ENCODE measurements around the gene OSTN. TPM values are rescaled to one million over a fixed set of nuclear protein-coding genes. Genes with fewer than 3 reads are reported as not detected.

The OSTN gene
- polyA plus RNA-seq, 2 of the 4 experiments (the other 2 are of a cell fraction), result not detected

DNA sequence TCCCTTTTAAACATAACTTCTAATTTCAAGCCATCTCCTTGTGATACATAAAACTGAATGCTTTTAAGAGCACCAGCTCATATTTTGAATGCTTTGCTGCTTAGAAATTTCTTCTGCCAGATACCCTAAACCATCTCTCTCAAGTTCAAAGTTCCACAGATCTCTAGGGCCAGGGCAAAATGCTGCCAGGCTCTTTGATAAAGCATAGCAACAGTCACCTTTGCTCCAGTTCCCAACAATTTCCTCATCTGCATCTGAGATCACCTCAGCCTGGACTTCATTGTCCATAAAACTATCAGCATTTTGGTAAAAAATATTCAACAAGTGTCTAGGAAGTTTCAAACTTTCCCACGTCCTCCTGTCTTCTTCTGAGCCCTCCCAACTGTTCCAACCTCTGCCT lies 17.5 kb downstream of the OSTN start:
- Histone ChIP-seq H3K27ac (no peak overlapping the region), H3K9me3 (no peaks in the 10 kb centered on the region), H3K4me1 (no peaks in the 10 kb centered on the region), H3K4me2 (no peak overlapping the region), H3K4me3 (no peak overlapping the region)
- ChIA-PET CTCF (no interaction called here), POLR2A (no interaction called here)
- ATAC-seq (no peak), FAIRE-seq (no peak), DNase-seq (ENCODE audit: low read depth in 1 of 2, low spot score in 1 of 2) (no peak)
- 5% methylated on average over 1 of the region's 1 CpG for WGBS (ENCODE audit: missing lambda C conversion rate)
- no peak for TF ChIP-seq RFX5 (IDR thresholded peaks at IDR 0.05)
- no peak for TF ChIP-seq CEBPB (IDR thresholded peaks at IDR 0.05)
- no peak for TF ChIP-seq NR3C1 (IDR thresholded peaks at IDR 0.05)
- no peak for TF ChIP-seq HEYL (CRISPR knock-in tag; IDR thresholded peaks at IDR 0.05)
- no peak for TF ChIP-seq TP53 (CRISPR knock-in tag; IDR thresholded peaks at IDR 0.05)
- no peak for TF ChIP-seq SMC3 (IDR thresholded peaks at IDR 0.05)
- TF ChIP-seq JUNB (IDR thresholded peaks at IDR 0.05), result no peak
- TF ChIP-seq BHLHE40 (IDR thresholded peaks at IDR 0.05; ENCODE audit: low read depth, low read length), result no peak
- no peak for TF ChIP-seq HDAC2 (IDR thresholded peaks at IDR 0.05)
- no peak for TF ChIP-seq RARB (CRISPR knock-in tag; IDR thresholded peaks at IDR 0.05)
- no peak for TF ChIP-seq JUN (IDR thresholded peaks at IDR 0.05)
- no peak for TF ChIP-seq NFE2L2 (conservative IDR thresholded peaks at IDR 0.05; ENCODE audit: low read length)

DNA sequence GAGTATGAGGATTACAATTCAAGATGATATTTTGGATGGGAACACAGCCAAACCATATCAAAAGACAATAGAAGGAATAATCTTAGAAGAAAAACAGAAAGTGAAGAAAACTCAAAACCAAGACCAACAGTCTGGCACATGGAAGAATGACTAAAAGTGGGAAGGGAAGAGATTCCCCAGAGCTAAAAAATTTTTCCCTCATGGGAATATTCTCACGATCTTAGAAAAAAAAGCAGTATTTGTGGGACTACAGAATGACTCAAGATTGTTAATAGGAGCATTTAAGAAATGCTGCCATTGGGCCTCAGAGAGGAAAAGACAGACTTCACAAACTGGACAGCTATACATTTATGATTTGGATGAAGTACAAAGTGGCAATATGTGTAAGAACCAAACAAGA lies 18.3 kb downstream of the OSTN start:
- 6% methylated on average over 1 of the region's 1 CpG for WGBS (ENCODE audit: missing lambda C conversion rate)
- ChIA-PET CTCF (no interaction called here), POLR2A (no interaction called here)
- ATAC-seq (no peak), FAIRE-seq (no peak), DNase-seq (ENCODE audit: low read depth in 1 of 2, low spot score in 1 of 2) (no peak)
- Histone ChIP-seq H3K27ac (no peak overlapping the region), H3K4me1 (no peaks in the 10 kb centered on the region), H3K4me2 (no peak overlapping the region), H3K4me3 (no peak overlapping the region), H3K9me3 (no peaks in the 10 kb centered on the region)
- TF ChIP-seq TP53 (CRISPR knock-in tag; IDR thresholded peaks at IDR 0.05), result no peak
- TF ChIP-seq MYC (IDR thresholded peaks at IDR 0.05; ENCODE audit: borderline replicate concordance, low read length), result no peak
- no peak for TF ChIP-seq EHF (CRISPR knock-in tag; IDR thresholded peaks at IDR 0.05)
- no peak for TF ChIP-seq KDM1A (IDR thresholded peaks at IDR 0.05; ENCODE audit: low read depth)
- no peak for TF ChIP-seq NR3C1 (IDR thresholded peaks at IDR 0.05)
- TF ChIP-seq SMC3 (IDR thresholded peaks at IDR 0.05), result no peak
- no peak for TF ChIP-seq SREBF2 (IDR thresholded peaks at IDR 0.05)
- TF ChIP-seq CBX8 (IDR thresholded peaks at IDR 0.05), result no peak

DNA sequence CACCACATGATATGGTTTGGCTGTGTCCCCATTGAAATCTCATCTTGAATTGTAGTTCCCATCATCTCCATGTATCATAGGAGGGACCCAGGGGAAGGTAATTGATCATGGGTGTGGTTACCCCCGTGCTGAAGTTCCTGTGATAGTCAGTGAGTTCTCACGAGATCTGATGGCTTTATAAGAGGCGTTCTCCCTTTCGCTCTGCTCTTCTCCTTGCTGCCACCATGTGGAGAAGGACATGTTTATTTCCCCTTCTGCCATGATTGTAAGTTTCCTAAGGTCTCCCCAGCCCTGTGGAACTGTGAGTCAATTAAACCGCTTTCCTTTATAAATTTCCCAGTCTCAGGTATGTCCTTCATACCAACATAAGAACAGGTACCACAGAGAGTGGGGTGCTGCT lies 21.9 kb downstream of the OSTN start:
- FAIRE-seq, result no peak
- no peak overlapping the region for H3K4me2 ChIP-seq
- WGBS (ENCODE audit: missing lambda C conversion rate), result 58% methylated on average over 5 of the region's 5 CpGs
- H3K27ac ChIP-seq, result no peak overlapping the region
- ChIA-PET POLR2A (no interaction called here), CTCF (no interaction called here)
- H3K9me3 ChIP-seq, result no peaks in the 10 kb centered on the region
- H3K4me1 ChIP-seq, result no peaks in the 10 kb centered on the region
- TF ChIP-seq RAD21 (conservative IDR thresholded peaks at IDR 0.05 in 1 of 2, IDR thresholded peaks at IDR 0.05 in 1 of 2), result peak in 1 of 2 experiments; percentile 10; a peak in 1 of 5 replicates
- TF ChIP-seq, protein P1, sequence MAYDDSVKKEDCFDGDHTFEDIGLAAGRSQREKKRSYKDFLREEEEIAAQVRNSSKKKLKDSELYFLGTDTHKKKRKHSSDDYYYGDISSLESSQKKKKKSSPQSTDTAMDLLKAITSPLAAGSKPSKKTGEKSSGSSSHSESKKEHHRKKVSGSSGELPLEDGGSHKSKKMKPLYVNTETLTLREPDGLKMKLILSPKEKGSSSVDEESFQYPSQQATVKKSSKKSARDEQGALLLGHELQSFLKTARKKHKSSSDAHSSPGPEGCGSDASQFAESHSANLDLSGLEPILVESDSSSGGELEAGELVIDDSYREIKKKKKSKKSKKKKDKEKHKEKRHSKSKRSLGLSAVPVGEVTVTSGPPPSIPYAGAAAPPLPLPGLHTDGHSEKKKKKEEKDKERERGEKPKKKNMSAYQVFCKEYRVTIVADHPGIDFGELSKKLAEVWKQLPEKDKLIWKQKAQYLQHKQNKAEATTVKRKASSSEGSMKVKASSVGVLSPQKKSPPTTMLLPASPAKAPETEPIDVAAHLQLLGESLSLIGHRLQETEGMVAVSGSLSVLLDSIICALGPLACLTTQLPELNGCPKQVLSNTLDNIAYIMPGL (CRISPR knock-in tag; IDR thresholded peaks at IDR 0.05; ENCODE audit: borderline replicate concordance), result no peak
- ATAC-seq, result no peak
- DNase-seq (ENCODE audit: low read depth in 1 of 2, low spot score in 1 of 2), result peak in 1 of 2 experiments; percentile 6
- H3K4me3 ChIP-seq, result no peak overlapping the region

DNA sequence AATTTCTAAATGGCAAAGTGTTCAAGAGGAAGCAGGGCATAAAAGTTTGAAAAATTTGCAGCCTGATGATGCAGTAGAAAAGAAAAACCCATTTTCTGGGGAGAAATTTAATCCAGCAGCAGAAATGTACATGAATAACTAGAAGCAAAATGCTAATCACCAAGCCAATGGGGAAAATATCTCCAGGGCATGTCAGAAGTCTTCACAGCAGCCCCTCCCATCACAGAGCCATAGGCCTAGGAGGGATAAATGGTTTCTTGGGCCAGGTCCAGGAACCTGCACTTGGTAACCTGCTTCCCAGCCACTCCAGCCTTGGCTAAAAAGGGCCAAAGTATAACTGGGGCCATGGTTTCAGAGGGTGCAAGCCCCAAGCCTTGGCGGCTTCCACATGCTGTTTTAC lies 22.6 kb downstream of the OSTN start:
- Histone ChIP-seq H3K27ac (no peak overlapping the region), H3K4me3 (no peak overlapping the region), H3K4me2 (no peak overlapping the region), H3K4me1 (no peaks in the 10 kb centered on the region), H3K9me3 (no peaks in the 10 kb centered on the region)
- POLR2A ChIA-PET, result no interaction called here
- FAIRE-seq (no peak), ATAC-seq (no peak), DNase-seq (ENCODE audit: low read depth in 1 of 2, low spot score in 1 of 2) (no peak)
- WGBS (ENCODE audit: missing lambda C conversion rate), result no CpG with 5 or more reads among the region's 1 CpG
- TF ChIP-seq SMC3 (IDR thresholded peaks at IDR 0.05) (no peak), ZSCAN20 (CRISPR knock-in tag; IDR thresholded peaks at IDR 0.05) (no peak), CHD2 (IDR thresholded peaks at IDR 0.05; ENCODE audit: low read length, partially characterized antibody) (no peak), JUNB (IDR thresholded peaks at IDR 0.05) (no peak), ZC3H11A (IDR thresholded peaks at IDR 0.05) (no peak), HDAC2 (IDR thresholded peaks at IDR 0.05) (no peak), ZFP36 (IDR thresholded peaks at IDR 0.05; ENCODE audit: borderline replicate concordance, partially characterized antibody) (no peak), NR3C1 (IDR thresholded peaks at IDR 0.05) (no peak), FOXS1 (CRISPR knock-in tag; IDR thresholded peaks at IDR 0.05) (no peak)
- TF ChIP-seq, protein P2, sequence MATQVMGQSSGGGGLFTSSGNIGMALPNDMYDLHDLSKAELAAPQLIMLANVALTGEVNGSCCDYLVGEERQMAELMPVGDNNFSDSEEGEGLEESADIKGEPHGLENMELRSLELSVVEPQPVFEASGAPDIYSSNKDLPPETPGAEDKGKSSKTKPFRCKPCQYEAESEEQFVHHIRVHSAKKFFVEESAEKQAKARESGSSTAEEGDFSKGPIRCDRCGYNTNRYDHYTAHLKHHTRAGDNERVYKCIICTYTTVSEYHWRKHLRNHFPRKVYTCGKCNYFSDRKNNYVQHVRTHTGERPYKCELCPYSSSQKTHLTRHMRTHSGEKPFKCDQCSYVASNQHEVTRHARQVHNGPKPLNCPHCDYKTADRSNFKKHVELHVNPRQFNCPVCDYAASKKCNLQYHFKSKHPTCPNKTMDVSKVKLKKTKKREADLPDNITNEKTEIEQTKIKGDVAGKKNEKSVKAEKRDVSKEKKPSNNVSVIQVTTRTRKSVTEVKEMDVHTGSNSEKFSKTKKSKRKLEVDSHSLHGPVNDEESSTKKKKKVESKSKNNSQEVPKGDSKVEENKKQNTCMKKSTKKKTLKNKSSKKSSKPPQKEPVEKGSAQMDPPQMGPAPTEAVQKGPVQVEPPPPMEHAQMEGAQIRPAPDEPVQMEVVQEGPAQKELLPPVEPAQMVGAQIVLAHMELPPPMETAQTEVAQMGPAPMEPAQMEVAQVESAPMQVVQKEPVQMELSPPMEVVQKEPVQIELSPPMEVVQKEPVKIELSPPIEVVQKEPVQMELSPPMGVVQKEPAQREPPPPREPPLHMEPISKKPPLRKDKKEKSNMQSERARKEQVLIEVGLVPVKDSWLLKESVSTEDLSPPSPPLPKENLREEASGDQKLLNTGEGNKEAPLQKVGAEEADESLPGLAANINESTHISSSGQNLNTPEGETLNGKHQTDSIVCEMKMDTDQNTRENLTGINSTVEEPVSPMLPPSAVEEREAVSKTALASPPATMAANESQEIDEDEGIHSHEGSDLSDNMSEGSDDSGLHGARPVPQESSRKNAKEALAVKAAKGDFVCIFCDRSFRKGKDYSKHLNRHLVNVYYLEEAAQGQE (IDR thresholded peaks at IDR 0.05), result no peak
- TF ChIP-seq, protein P3, sequence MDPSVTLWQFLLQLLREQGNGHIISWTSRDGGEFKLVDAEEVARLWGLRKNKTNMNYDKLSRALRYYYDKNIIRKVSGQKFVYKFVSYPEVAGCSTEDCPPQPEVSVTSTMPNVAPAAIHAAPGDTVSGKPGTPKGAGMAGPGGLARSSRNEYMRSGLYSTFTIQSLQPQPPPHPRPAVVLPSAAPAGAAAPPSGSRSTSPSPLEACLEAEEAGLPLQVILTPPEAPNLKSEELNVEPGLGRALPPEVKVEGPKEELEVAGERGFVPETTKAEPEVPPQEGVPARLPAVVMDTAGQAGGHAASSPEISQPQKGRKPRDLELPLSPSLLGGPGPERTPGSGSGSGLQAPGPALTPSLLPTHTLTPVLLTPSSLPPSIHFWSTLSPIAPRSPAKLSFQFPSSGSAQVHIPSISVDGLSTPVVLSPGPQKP (IDR thresholded peaks at IDR 0.05; ENCODE audit: low read depth, low read length), result no peak
- CTCF ChIA-PET, result no interaction called here

Measured in A549 (cell line).